ENCODE results near the gene NFASC.

DNA sequence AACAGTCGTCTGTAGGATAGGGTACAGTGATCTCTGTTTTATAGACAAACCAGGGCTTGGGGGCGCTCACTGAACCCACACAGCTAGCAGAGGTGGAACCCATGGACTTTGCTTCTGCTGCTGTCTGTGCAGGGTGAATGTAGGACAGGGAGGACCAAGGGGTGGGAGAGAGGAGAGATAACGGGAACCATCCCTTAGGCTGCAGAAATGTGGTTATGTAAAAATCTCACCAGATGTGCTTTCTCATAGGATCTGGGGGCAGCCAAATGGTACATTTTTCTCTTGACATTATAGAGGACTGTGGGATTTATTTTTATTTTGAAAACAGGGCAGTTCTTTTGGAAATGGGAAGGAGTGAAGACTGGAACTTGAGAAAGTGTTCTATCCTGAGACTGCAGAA lies 8.7 kb downstream of the NFASC start:
- TF ChIP-seq, protein P1, sequence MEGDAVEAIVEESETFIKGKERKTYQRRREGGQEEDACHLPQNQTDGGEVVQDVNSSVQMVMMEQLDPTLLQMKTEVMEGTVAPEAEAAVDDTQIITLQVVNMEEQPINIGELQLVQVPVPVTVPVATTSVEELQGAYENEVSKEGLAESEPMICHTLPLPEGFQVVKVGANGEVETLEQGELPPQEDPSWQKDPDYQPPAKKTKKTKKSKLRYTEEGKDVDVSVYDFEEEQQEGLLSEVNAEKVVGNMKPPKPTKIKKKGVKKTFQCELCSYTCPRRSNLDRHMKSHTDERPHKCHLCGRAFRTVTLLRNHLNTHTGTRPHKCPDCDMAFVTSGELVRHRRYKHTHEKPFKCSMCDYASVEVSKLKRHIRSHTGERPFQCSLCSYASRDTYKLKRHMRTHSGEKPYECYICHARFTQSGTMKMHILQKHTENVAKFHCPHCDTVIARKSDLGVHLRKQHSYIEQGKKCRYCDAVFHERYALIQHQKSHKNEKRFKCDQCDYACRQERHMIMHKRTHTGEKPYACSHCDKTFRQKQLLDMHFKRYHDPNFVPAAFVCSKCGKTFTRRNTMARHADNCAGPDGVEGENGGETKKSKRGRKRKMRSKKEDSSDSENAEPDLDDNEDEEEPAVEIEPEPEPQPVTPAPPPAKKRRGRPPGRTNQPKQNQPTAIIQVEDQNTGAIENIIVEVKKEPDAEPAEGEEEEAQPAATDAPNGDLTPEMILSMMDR (IDR thresholded peaks at IDR 0.05), result no peak
- TF ChIP-seq, protein P2, sequence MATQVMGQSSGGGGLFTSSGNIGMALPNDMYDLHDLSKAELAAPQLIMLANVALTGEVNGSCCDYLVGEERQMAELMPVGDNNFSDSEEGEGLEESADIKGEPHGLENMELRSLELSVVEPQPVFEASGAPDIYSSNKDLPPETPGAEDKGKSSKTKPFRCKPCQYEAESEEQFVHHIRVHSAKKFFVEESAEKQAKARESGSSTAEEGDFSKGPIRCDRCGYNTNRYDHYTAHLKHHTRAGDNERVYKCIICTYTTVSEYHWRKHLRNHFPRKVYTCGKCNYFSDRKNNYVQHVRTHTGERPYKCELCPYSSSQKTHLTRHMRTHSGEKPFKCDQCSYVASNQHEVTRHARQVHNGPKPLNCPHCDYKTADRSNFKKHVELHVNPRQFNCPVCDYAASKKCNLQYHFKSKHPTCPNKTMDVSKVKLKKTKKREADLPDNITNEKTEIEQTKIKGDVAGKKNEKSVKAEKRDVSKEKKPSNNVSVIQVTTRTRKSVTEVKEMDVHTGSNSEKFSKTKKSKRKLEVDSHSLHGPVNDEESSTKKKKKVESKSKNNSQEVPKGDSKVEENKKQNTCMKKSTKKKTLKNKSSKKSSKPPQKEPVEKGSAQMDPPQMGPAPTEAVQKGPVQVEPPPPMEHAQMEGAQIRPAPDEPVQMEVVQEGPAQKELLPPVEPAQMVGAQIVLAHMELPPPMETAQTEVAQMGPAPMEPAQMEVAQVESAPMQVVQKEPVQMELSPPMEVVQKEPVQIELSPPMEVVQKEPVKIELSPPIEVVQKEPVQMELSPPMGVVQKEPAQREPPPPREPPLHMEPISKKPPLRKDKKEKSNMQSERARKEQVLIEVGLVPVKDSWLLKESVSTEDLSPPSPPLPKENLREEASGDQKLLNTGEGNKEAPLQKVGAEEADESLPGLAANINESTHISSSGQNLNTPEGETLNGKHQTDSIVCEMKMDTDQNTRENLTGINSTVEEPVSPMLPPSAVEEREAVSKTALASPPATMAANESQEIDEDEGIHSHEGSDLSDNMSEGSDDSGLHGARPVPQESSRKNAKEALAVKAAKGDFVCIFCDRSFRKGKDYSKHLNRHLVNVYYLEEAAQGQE (IDR thresholded peaks at IDR 0.05; ENCODE audit: insufficient read depth in 1 of 2, low read depth in 2 of 2, low read length in 1 of 2), result no peak
- TF ChIP-seq SIN3A (IDR thresholded peaks at IDR 0.05; ENCODE audit: borderline replicate concordance, insufficient read depth, low read depth, low read length), result no peak
- no peak for TF ChIP-seq TCF7L2 (IDR thresholded peaks at IDR 0.05; ENCODE audit: low read depth, low read length)
